KOPT-K1 (cell line): ENCODE data around the gene THAP9.
"Not testable (repeated sequence)": the region's sequence is repeated elsewhere in the genome, so short reads cannot be mapped to it uniquely, and the experiment has no call there.

Experiments
- H3K27ac ChIP-seq: fragments of 200-600 bp; sonication (generic); 2 replicates; pipeline ENCODE4 v1.5.1; 2016; ENCODE audit warnings: antibody characterized with exemption, mild to moderate bottlenecking, low read depth, low read length; ENCODE audit not compliant: poor library complexity, severe bottlenecking
- H3K36me3 ChIP-seq: fragments of 200-600 bp; sonication (generic); 2 replicates; pipeline ENCODE4 v1.5.1; 2017; ENCODE audit warnings: antibody characterized with exemption, mild to moderate bottlenecking, low read length, moderate library complexity; ENCODE audit not compliant: insufficient read depth
- H3K9me3 ChIP-seq: fragments of 200-600 bp; sonication (generic); 2 replicates; pipeline ENCODE4 v1.5.1; 2017; ENCODE audit warnings: antibody characterized with exemption, low read length, mild to moderate bottlenecking; ENCODE audit not compliant: insufficient read depth, poor library complexity, severe bottlenecking

Gene THAP9, protein sequence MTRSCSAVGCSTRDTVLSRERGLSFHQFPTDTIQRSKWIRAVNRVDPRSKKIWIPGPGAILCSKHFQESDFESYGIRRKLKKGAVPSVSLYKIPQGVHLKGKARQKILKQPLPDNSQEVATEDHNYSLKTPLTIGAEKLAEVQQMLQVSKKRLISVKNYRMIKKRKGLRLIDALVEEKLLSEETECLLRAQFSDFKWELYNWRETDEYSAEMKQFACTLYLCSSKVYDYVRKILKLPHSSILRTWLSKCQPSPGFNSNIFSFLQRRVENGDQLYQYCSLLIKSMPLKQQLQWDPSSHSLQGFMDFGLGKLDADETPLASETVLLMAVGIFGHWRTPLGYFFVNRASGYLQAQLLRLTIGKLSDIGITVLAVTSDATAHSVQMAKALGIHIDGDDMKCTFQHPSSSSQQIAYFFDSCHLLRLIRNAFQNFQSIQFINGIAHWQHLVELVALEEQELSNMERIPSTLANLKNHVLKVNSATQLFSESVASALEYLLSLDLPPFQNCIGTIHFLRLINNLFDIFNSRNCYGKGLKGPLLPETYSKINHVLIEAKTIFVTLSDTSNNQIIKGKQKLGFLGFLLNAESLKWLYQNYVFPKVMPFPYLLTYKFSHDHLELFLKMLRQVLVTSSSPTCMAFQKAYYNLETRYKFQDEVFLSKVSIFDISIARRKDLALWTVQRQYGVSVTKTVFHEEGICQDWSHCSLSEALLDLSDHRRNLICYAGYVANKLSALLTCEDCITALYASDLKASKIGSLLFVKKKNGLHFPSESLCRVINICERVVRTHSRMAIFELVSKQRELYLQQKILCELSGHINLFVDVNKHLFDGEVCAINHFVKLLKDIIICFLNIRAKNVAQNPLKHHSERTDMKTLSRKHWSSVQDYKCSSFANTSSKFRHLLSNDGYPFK

DNA sequence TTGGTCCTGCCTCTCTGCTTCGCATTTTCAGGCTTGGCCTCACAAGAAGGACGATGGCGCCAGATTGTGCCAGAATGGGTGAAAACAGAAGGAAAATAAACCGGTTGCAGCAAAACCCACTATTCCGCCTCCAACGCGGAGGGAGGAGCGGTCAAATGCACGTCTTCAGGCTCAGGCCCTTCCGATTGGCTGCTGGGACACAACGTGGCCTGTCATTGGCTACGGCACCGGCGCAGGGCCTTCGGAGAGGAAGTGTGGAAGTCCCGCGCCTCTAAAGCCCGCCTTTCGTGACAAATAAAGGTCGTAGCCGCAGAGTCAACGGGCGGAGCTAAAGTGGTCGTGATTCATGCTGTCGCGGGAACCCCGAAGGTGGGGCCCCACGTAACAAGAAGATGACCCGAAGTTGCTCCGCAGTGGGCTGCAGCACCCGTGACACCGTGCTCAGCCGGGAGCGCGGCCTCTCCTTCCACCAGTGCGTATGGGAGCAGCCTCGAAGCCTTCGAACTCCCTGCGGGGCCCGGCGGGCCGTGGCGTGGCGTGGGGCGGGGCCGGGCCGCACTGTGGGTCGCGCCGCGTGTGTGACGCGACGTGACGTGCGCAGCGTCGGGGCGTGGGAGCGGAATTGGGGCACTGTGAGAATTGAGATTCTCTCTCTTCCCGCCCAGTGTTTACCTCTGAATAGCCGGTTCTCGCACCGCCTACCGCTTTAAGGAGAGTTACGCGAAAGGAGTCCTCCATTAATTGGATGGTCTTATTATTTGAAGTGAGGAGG, at the start of gene THAP9:
THAP9 (plus strand) TSS at position 325 of the 772 bp plus-strand sequence; CDS start at position 393, 68 bp downstream.
- Histone ChIP-seq H3K9me3 (no peaks in the 10 kb centered on the region), H3K36me3 (peaks cover 36% of the 10 kb centered on the region), H3K27ac (peak within 1 kb of the TSS; percentile 96)

DNA sequence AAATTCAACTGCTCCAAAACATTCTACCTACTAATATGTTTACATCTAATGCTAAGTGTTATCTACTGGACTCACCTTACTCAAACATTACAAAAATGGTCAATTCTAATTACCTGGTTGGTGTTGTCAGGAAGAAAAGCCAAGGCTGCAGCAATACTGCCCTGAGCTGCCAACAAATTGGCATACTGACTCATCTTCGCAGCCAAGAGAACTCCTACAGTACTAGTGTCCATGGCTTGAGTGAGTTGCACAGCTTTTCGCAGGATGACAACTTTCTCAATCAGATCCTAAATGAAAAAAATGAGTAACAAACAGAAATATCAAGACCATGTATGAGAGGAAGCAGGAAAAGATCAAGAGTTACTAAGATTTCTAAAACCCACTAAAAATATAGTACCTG, 49.2 kb upstream of the THAP9 start:
- Histone ChIP-seq H3K36me3 (peaks cover 100% of the 10 kb centered on the region), H3K9me3 (no peaks in the 10 kb centered on the region), H3K27ac (no peak overlapping the region)

DNA sequence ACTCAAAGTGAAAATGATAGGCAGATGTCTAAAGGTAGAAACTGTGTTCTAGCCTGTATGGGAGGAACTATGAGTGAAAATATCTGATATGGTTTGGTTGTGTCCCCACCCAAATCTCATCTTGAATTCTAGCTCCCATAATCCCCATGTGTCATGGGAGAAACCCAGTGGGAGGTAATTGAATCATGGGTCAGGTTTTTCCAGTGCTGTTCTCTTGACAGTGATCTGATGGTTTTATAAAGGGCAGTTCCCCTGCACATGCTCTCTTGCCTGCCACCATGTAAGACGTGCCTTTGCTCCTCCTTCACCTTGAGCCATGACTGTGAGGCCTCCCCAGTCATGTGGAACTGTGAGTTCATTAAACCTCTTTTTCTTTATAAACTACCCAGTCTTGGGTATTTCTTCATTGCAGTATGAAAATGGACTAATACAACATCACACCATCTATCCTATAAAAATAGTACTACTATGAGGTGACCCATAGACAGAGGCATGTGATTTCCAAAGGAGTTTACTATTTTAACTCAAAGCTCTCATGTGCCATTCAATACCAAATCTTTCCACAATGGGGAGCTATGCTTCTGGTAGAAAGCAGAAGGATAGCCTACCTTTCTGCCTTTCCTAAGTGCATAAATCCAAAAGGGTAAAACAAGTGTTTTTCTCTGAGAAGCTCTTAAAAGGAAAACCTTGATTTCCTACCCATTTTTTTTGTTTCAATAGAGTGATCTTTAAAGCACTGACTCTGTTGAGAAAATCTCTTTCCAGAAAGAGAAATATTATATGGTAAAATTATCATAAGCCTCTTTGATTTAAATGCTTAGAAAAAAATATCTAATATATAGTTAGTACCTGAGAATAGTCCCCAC, 48.4 kb upstream of the THAP9 start:
- peaks cover 100% of the 10 kb centered on the region for H3K36me3 ChIP-seq
- H3K27ac ChIP-seq: no peak overlapping the region
- no peaks in the 10 kb centered on the region for H3K9me3 ChIP-seq

DNA sequence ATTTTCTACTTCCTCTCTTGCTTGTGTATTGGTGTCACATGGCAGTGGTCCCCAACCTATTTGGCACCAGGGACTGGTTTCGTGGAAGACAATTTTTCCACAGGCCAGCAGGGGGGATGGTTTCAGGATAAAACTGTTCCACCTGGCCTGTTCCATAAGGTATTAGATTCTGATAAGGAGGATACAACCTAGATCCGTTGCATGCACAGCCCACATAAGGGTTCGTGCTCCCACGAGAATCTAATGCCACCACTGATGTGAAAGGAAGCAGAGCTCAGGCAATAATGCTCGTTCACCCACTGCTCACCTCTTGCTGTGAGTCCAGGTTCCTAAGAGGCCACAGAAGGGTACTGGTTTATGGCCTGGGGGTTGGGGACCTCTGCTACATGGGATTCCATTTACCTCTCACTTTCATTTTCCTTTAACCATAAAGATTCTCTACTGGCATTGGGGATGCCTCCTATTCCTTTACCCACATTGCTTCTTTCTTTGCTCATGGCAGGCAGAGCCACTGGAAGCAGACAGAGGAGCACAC, 47.7 kb upstream of the THAP9 start:
- no peaks in the 10 kb centered on the region for H3K9me3 ChIP-seq
- H3K27ac ChIP-seq: no peak overlapping the region
- peaks cover 100% of the 10 kb centered on the region for H3K36me3 ChIP-seq

DNA sequence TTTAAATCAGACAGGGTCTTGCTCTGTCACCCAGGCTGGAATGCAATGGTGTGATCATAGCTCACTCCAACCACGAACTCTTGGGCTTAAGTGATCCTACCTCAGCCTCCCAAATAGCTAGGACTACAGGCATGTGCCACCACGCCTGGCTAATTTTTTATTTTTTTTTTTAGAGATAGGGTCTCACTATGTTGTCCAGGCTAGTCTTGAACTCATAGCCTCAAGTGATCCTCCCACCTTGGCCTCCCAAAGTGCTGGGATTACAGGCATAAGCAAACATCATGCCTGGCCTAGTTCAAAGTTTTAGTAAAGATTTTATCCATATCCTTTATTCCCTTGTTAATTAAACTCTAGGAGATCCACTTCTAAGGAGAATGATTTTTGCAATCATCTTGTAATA, 40.0 kb upstream of the THAP9 start:
- H3K27ac ChIP-seq, H3K9me3 ChIP-seq: not testable (repeated sequence)
- H3K36me3 ChIP-seq: peaks cover 79% of the 10 kb centered on the region

DNA sequence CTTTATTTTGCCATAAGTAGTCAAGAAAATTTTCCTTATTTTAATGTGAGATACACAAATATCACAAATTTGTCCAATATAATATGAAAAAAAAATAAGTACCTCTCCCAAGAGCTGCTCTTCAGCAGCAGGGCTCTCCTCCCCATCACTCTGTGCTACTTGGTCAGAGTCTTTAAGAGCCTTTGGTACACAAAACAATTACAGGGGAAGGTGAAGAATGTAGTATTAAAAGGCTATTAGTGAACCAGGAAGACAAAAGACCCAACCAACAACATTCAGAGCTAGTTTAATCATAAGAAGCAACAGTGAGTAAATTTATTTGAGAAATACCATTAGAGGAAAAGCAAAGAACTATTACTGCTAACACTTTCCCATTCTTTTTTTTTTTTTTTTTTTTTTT, 39.0 kb upstream of the THAP9 start:
- peaks cover 74% of the 10 kb centered on the region for H3K36me3 ChIP-seq
- H3K27ac ChIP-seq: no peak overlapping the region
- H3K9me3 ChIP-seq: no peaks in the 10 kb centered on the region

DNA sequence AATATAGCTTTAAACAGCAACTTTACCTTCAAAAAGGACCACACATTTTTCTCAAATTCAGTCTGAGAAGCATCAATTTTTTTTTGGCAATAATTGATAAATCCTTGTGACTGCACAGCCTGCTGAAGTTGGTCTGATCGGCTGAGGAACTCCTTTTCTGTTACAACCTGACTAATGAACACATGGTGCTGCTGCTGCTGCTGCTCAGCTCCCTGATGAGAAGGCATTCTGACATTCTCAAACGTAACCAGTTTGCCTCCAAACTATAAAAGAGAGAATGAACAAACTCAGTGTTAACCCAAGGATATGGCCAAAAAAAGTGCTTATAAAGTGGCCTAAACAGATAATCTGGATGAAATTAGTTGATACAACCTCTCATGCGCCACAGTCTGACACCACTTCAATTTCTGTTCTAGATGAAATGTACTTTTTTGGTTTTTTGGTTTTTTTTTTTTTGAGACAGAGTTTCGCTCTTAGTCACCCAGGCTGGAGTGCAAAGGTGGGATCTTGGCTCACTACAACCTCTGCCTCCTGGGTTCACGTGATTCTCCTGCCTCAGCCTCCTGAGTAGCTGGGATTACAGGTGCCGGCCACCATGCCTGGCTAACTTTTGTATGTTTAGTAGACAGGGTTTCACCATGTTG, 36.1 kb upstream of the THAP9 start:
- H3K27ac ChIP-seq: no peak overlapping the region
- H3K36me3 ChIP-seq: peaks cover 86% of the 10 kb centered on the region

DNA sequence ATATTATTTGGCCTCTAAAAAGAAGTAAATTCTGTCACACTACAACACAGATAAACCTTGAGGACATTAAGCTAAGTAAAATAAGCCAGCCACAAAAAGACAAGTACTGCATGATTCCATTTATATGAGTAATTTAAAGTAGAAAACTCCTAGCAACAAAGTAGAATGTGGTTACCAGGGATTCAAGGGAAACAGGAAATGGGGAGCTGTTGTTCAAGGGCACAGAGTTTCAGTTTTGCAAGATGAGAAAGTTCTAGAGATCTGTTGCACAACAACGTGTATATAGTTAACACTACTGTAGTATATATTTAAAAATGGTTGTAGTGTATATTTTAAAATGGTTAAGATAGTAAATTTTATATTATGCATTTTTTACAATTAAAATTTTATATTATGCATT, 34.9 kb upstream of the THAP9 start:
- peaks cover 88% of the 10 kb centered on the region for H3K36me3 ChIP-seq

More for the DNA sequence above, 36.1 kb upstream of the THAP9 start:
- H3K9me3 ChIP-seq: no peaks in the 10 kb centered on the region

DNA sequence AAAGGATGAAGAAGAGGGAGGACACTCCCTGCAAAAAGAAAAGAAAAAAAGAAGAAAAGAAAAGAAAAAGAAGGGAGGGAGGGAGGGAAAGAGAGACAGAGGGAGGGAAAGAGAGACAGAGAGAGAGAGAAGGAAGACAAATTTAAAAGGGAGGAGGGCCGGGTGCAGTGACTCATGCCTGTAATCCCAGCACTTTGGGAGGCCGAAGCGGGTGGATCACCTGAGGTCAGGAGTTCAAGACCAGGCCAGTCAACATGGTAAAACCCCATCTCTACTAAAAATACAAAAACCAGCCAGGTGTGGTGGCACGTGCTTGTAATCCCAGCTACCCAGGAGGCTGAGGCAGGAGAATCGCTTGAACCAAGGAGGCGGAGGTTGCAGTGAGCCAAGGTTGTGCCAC, 34.5 kb upstream of the THAP9 start:
- peak overlapping the region; percentile 22 for H3K27ac ChIP-seq
- not testable (repeated sequence) for H3K9me3 ChIP-seq
- peaks cover 89% of the 10 kb centered on the region for H3K36me3 ChIP-seq

More for the DNA sequence above, 34.9 kb upstream of the THAP9 start:
- no peaks in the 10 kb centered on the region for H3K9me3 ChIP-seq
- H3K27ac ChIP-seq: no peak overlapping the region

DNA sequence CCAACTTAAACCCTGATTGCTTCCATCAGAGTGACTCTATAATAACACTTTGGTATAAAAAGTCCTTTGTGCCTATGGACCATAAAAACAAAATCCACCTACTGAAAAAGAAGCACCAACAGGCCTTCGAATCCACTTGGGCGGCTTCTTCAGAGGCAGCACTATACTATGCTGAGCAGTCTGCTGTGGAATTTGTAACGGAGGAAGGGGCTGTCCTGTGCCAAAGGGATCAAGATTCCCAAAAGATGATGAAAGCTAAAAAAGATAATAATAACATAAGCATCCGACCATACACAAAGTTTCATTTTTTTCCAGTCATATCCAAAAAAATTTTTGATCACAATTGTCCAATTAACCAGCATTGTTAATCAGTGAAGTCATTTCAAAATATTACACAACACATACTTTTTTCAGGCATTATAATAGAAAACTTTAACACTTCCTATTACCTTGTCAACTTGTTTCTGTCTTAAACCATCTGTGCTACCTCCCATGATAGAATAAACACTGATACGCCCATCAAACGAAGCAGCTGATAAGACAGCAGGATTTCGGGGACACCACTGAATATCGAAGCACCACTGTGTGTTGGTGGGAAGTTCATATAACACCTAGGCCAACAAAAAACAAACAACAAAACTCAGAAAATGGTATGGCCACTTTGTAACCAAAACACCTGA, 33.7 kb upstream of the THAP9 start:
- Histone ChIP-seq H3K27ac (no peak overlapping the region), H3K9me3 (no peaks in the 10 kb centered on the region), H3K36me3 (peaks cover 90% of the 10 kb centered on the region)

DNA sequence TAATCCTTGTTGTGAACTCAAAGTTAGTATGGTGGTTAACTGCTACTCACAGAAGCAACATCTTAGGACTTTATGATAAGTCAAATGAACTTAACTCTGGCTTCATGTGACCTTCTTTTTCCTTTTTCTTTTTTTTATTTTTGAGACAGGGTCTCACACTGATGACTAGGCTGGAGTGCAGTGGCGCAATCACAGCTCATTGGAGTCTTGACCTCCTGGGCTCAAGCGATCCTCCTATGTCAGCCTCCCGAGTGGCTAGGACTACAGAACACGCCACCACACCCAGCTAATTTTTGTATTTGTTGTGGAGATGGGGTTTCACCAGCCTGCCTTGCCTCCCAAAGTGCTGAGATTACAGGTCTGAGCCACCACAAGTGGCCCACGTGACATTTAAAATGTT, 32.0 kb upstream of the THAP9 start:
- H3K27ac ChIP-seq: no peak overlapping the region
- H3K36me3 ChIP-seq: peaks cover 92% of the 10 kb centered on the region

DNA sequence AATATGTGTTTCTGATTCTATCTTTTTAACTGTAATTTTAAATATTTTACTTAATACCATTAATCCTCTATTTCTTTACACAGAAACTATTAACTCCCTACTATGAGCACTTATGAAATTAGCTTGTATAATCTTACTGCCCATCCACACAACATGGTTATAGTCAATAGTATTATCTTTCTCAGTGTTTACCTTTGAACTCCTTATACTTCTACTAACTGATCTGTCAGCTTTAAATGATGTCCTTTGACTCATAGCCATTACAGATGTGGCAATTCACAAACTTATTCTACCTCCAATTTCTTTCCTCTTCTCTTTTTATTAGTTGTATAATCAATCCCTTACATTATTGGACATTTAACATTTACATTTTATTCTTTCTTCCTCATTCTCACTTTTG, 15.1 kb upstream of the THAP9 start:
- H3K36me3 ChIP-seq: peaks cover 9% of the 10 kb centered on the region; the same call in 1 of the 2 replicates
- no peak overlapping the region for H3K27ac ChIP-seq
- no peaks in the 10 kb centered on the region for H3K9me3 ChIP-seq

More for the DNA sequence above, 32.0 kb upstream of the THAP9 start:
- H3K9me3 ChIP-seq: no peaks in the 10 kb centered on the region
